Measurements from ENCODE around the gene TANK. TPM values are rescaled to one million over a fixed set of nuclear protein-coding genes. Genes with fewer than 3 reads are reported as not detected.
A peak's percentile ranks its signal among the peaks of the same experiment; 100 is the strongest.

TANK gene
- total and polyA plus RNA-seq, 2 of the 8 experiments (the other 6 are each of a cell fraction or from before 2014, with no cell fraction given) = 7.0 to 26.1 TPM

DNA sequence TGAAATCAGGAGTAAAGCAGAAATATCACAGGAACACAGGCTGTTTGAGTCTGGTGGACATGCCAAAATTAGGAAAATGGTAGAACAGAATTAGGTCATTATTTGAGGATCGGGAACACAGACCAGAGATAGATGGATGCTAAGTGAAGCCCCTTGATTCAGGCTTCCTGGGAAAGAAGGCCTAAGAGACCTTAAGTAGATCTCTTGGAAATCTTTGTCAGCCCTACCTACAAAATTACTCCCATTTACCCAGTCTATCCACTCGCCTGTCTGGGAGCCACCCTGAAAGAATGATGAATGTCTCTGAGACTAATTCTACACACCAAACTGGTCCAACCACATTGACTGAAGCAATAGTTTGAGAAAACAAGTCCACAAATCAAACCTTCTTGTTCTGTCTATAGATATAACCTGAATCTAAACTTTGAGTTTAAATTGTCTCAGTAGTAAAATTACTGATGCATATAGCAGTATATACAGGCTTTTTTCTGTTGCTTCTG, 36.6 kb upstream of the TANK start:
- H3K9ac ChIP-seq (replicated peaks in 1 of 4; ENCODE audit: extremely low read depth in 1 of 4, low read depth in 3 of 4, low read length in 3 of 4) = no peak overlapping the region
- FAIRE-seq (no peak), DNase-seq (ENCODE audit: low read depth in 1 of 2, low spot score in 2 of 2) (no peak)
- H3K4ac ChIP-seq (replicated peaks; ENCODE audit: insufficient read length, low read depth, low read length) = no peak overlapping the region
- 0 out of 4 replicates have a peak overlapping the region, but pooled peaks of 1 of the 2 experiments have one; percentile 7 for H3K4me2 ChIP-seq (ENCODE audit: insufficient read depth in 1 of 2, low read depth in 2 of 2, low read length in 2 of 2)
- no peaks in the 10 kb centered on the region for H3K9me3 ChIP-seq (ENCODE audit: insufficient read depth in 2 of 2, low read depth in 1 of 2, low read length in 1 of 2)
- H2BK120ac ChIP-seq (replicated peaks; ENCODE audit: low read depth, low read length) = peak overlapping the region; percentile 77
- H3K23me2 ChIP-seq (ENCODE audit: low read depth, low read length) = no peaks in the 10 kb centered on the region
- no peaks in the 10 kb centered on the region for H3K36me3 ChIP-seq (ENCODE audit: control insufficient read depth in 2 of 4, insufficient read depth in 4 of 4, low read length in 3 of 4)
- H2BK12ac ChIP-seq (ENCODE audit: low read depth, low read length) = peak overlapping the region; percentile 56; the same call in 1 of the 2 replicates
- no peak overlapping the region for H2BK15ac ChIP-seq (ENCODE audit: low read length)
- H2BK20ac ChIP-seq (ENCODE audit: low read length) = peak overlapping the region; percentile 52; the same call in 1 of the 2 replicates
- CTCF ChIA-PET (ENCODE audit: partially characterized antibody) = no interaction called here
- H4K8ac ChIP-seq (ENCODE audit: extremely low read depth, insufficient read depth, low read length) = no peak overlapping the region
- peak overlapping the region; percentile 14; the same call in 1 of the 2 replicates for H3K18ac ChIP-seq (ENCODE audit: extremely low read depth, low read length)
- no peaks in the 10 kb centered on the region for H3K27me3 ChIP-seq (replicated peaks in 1 of 4; ENCODE audit: control insufficient read depth in 3 of 4, extremely low read depth in 1 of 4, insufficient read depth in 3 of 4, low read length in 3 of 4)
- H2AFZ ChIP-seq (ENCODE audit: low read length) = peak overlapping the region; percentile 39; the same call in 1 of the 2 replicates
- no peak overlapping the region for H3K56ac ChIP-seq (replicated peaks; ENCODE audit: insufficient read length, low read depth, low read length)
- peaks cover 0 to 5% (median 1%) of the 10 kb centered on the region in 4 experiments; a peak in 3 of 7 replicates for H3K4me1 ChIP-seq (replicated peaks in 1 of 4; ENCODE audit: control insufficient read depth in 3 of 4, insufficient read depth in 4 of 4, low read length in 3 of 4)
- H3K79me1 ChIP-seq (ENCODE audit: low read depth, low read length) = no peaks in the 10 kb centered on the region
- peak overlapping the region; percentile 70 for H3K14ac ChIP-seq (ENCODE audit: insufficient read length)
- peak overlapping the region; percentile 30 for H4K91ac ChIP-seq (replicated peaks; ENCODE audit: insufficient read length, low read length)
- H2BK5ac ChIP-seq (ENCODE audit: low read depth, low read length) = no peak overlapping the region
- no peak overlapping the region for H4K5ac ChIP-seq (ENCODE audit: insufficient read length, low read depth, low read length)
- H2AK5ac ChIP-seq (ENCODE audit: low read depth, low read length) = no peak overlapping the region
- 94% methylated on average over 2 of the region's 2 CpGs; no CpG with 5 or more reads in 1 of the 2 experiments for WGBS, 2 experiments (ENCODE audit: extremely low coverage in 1 of 2, insufficient coverage in 1 of 2, insufficient read length in 1 of 2, insufficient replicate concordance in 2 of 2, low coverage in 1 of 2, low lambda C conversion rate in 2 of 2, missing lambda C conversion rate in 1 of 2)
- H3K4me3 ChIP-seq (ENCODE audit: extremely low read depth in 1 of 4, insufficient read depth in 2 of 4, low read depth in 3 of 4, low read length in 4 of 4) = no peak overlapping the region
- H3K27ac ChIP-seq (ENCODE audit: low read depth, low read length) = no peak overlapping the region
- no peaks in the 10 kb centered on the region for H4K20me1 ChIP-seq (replicated peaks in 1 of 2; ENCODE audit: control insufficient read depth in 1 of 2, insufficient read depth in 2 of 2, low read length in 2 of 2)
- POLR2A ChIA-PET (ENCODE audit: partially characterized antibody) = no interaction called here
- no peaks in the 10 kb centered on the region for H3K79me2 ChIP-seq (ENCODE audit: control insufficient read depth in 1 of 2, insufficient read depth in 2 of 2, low read length in 2 of 2)
- H3K23ac ChIP-seq (ENCODE audit: insufficient read length) = no peak overlapping the region
- TF ChIP-seq EP300 (IDR thresholded peaks at IDR 0.05; ENCODE audit: borderline replicate concordance in 1 of 2, low read depth in 2 of 2, low read length in 2 of 2) (no peak), KDM1A (IDR thresholded peaks at IDR 0.05; ENCODE audit: borderline replicate concordance, low read length) (no peak), SUZ12 (IDR thresholded peaks at IDR 0.05; ENCODE audit: low read length) (no peak), RNF2 (IDR thresholded peaks at IDR 0.05; ENCODE audit: borderline replicate concordance, low read depth, low read length, missing control alignments, poor library complexity, severe bottlenecking) (no peak), RBBP5 (IDR thresholded peaks at IDR 0.05; ENCODE audit: borderline replicate concordance, low read depth, low read length) (no peak), ATF3 (IDR thresholded peaks at IDR 0.05; ENCODE audit: insufficient read depth, low read depth, low read length) (no peak), RXRA (IDR thresholded peaks at IDR 0.05; ENCODE audit: insufficient read depth, low read depth, low read length) (no peak), ZNF274 (IDR thresholded peaks at IDR 0.05; ENCODE audit: borderline replicate concordance, extremely low read depth, low read length) (no peak), MAFK (IDR thresholded peaks at IDR 0.05; ENCODE audit: low read depth, low read length) (no peak), POU5F1 (IDR thresholded peaks at IDR 0.05; ENCODE audit: low read depth, low read length) (no peak)
- TF ChIP-seq, protein P1, sequence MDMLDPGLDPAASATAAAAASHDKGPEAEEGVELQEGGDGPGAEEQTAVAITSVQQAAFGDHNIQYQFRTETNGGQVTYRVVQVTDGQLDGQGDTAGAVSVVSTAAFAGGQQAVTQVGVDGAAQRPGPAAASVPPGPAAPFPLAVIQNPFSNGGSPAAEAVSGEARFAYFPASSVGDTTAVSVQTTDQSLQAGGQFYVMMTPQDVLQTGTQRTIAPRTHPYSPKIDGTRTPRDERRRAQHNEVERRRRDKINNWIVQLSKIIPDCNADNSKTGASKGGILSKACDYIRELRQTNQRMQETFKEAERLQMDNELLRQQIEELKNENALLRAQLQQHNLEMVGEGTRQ (IDR thresholded peaks at IDR 0.05; ENCODE audit: low read length) = no peak

Measured in H1 (cell line).